Endothelial cell of umbilical vein (primary cell): ENCODE results near the gene RAB35.

Experiments used
- EZH2 ChIP-seq: IDR thresholded peaks from 2 replicates; pipeline ENCODE4 v1.6.1; 2012; ENCODE audit warnings: borderline replicate concordance, low read depth, mild to moderate bottlenecking, moderate library complexity, low read length, inconsistent platforms; ENCODE audit not compliant: severe bottlenecking
- FOS ChIP-seq: IDR thresholded peaks from 2 replicates; pipeline ENCODE4 v1.6.1; 2011; ENCODE audit warnings: mild to moderate bottlenecking, low read length, moderate library complexity, borderline replicate concordance; ENCODE audit not compliant: insufficient read depth
- GATA2 ChIP-seq: IDR thresholded peaks from 2 replicates; pipeline ENCODE4 v1.7.0; 2011; ENCODE audit warnings: low read depth, mild to moderate bottlenecking, moderate library complexity, mixed read lengths, low read length; ENCODE audit not compliant: insufficient read length, insufficient read depth
- JUN ChIP-seq: IDR thresholded peaks from 2 replicates; pipeline ENCODE4 v1.6.1; 2011; ENCODE audit warnings: borderline replicate concordance, low read depth; ENCODE audit not compliant: insufficient read length, insufficient read depth
- MYC ChIP-seq: IDR thresholded peaks from one replicate; pipeline ENCODE4 v1.6.1; 2011; ENCODE audit warnings: mild to moderate bottlenecking, low read depth, low read length
- POLR2A ChIP-seq: IDR thresholded peaks from 2 replicates; pipeline ENCODE4 v1.6.1; 2012; ENCODE audit warnings: low read depth, mild to moderate bottlenecking, control low read depth, low read length
- POLR2AphosphoS5 ChIP-seq: IDR thresholded peaks from 2 replicates; pipeline ENCODE4 v1.6.1; 2012; ENCODE audit warnings: low read depth, mild to moderate bottlenecking, control low read depth, low read length, moderate library complexity; ENCODE audit not compliant: insufficient read depth
- TF ChIP-seq, protein P1 (sequence below), 2 donors: IDR thresholded peaks; 1 replicate in 1 of 2; 2 replicates in 1 of 2; pipeline ENCODE4 v1.5.1; 2011; ENCODE audit warnings: low read length in 2 of 2, mild to moderate bottlenecking in 2 of 2, moderate library complexity in 2 of 2, control low read depth in 1 of 2, inconsistent platforms in 1 of 2, low read depth in 1 of 2; ENCODE audit not compliant: insufficient read depth in 1 of 2; ENCODE audit errors: extremely low read depth in 1 of 2
- TF ChIP-seq, protein P2 (sequence below): IDR thresholded peaks from 2 replicates; pipeline ENCODE4 v1.6.1; 2011; ENCODE audit not compliant: insufficient read depth, insufficient read length

DNA sequence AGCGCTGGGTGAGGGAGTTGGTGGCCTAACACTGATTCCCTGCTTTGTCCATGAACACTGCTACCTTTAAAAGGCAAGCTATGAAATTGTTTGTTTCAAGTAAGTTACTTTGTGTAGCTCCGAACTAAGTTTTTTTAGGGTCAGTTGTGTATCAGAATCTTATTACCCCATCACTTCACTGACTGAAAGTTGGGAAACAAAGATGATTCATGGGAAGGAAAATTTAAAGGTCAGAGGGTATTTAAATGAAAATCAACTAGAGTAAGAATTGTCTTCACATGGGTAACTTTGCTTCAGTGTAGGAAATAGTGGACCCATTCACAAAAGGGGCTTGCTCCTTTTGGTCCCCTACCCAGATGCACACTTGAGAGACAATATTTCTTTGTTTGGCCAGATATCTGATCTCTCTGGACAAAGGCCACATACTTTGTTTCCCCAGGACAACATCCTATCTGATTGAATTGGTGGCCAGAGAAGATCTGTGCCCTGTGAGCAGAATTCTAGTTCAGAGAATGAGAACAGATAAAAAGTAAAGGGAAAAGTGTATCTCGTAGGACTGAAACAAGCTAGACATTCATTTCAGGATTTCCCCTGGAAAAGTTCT is 53.5 kb downstream of the RAB35 start:
- TF ChIP-seq EZH2: no peak
- TF ChIP-seq, protein P1, sequence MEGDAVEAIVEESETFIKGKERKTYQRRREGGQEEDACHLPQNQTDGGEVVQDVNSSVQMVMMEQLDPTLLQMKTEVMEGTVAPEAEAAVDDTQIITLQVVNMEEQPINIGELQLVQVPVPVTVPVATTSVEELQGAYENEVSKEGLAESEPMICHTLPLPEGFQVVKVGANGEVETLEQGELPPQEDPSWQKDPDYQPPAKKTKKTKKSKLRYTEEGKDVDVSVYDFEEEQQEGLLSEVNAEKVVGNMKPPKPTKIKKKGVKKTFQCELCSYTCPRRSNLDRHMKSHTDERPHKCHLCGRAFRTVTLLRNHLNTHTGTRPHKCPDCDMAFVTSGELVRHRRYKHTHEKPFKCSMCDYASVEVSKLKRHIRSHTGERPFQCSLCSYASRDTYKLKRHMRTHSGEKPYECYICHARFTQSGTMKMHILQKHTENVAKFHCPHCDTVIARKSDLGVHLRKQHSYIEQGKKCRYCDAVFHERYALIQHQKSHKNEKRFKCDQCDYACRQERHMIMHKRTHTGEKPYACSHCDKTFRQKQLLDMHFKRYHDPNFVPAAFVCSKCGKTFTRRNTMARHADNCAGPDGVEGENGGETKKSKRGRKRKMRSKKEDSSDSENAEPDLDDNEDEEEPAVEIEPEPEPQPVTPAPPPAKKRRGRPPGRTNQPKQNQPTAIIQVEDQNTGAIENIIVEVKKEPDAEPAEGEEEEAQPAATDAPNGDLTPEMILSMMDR (IDR thresholded peaks at IDR 0.05; ENCODE audit: extremely low read depth in 1 of 2, insufficient read depth in 1 of 2, low read depth in 1 of 2, low read length in 2 of 2): no peak
- no peak for TF ChIP-seq POLR2A
- TF ChIP-seq POLR2AphosphoS5: no peak
- TF ChIP-seq MYC: no peak
- TF ChIP-seq, protein P2, sequence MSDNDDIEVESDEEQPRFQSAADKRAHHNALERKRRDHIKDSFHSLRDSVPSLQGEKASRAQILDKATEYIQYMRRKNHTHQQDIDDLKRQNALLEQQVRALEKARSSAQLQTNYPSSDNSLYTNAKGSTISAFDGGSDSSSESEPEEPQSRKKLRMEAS: no peak
- TF ChIP-seq JUN: no peak
- no peak for TF ChIP-seq FOS
- no peak for TF ChIP-seq GATA2
